HG03565 (cell line): ENCODE measurements around the gene BRAP.
"Not testable (repeated sequence)": the region's sequence is repeated elsewhere in the genome, so short reads cannot be mapped to it uniquely, and the experiment has no call there.

Source experiments
- ATAC-seq: cut with Tn5 transposase; IDR thresholded peaks from one replicate; pipeline ENCODE4 v1.9.1; 2021; ENCODE audit warnings: mild to moderate bottlenecking, moderate library complexity; ENCODE audit not compliant: unreplicated experiment

BRAP gene, protein sequence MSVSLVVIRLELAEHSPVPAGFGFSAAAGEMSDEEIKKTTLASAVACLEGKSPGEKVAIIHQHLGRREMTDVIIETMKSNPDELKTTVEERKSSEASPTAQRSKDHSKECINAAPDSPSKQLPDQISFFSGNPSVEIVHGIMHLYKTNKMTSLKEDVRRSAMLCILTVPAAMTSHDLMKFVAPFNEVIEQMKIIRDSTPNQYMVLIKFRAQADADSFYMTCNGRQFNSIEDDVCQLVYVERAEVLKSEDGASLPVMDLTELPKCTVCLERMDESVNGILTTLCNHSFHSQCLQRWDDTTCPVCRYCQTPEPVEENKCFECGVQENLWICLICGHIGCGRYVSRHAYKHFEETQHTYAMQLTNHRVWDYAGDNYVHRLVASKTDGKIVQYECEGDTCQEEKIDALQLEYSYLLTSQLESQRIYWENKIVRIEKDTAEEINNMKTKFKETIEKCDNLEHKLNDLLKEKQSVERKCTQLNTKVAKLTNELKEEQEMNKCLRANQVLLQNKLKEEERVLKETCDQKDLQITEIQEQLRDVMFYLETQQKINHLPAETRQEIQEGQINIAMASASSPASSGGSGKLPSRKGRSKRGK

DNA sequence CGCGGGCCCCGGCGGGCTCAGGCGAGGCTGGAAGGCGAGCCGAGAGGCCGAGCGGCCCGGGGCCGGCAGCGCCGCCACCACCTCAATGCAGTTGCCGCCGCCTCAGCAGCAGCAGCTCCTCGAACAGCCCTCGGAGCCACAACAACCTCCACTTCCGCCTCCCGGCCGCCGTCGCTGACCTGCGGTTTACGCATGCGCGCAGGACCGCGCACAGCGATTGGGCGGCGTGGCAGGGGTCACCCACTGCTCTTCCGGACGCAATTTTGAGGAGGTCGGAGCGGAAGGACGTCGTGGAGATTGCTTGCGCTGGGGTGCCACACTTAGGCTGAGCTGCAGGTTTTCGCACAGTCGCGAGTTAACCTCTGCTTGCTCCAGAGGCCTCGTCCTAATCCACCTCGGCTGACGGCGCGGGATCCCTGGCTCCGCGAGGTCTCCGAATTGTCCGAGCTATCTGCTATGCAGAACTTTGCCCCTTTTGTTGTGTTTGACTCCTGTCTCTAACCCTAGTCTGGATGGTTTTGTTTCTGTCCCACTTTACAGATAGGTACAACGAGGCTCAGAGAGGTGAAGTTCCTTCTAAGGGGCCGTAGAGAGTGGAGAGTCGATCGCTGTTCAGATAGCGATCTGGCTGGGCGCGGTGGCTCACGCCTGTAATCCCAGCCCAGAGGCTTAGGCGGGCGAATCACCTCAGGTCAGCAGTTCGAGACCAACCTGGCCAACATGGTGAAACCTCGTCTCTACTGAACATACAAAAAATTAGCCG, at the start of gene BRAP, which contains the start of gene ACAD10:
Gene BRAP (minus strand): TSS at position 146 of the 763 bp plus-strand sequence. CDS start 164 bp downstream, outside the sequence.
Gene ACAD10 (plus strand): TSS at position 243 of the 763 bp plus-strand sequence. CDS start 6,657 bp downstream, outside the sequence.
- peak; percentile 91 for ATAC-seq

DNA sequence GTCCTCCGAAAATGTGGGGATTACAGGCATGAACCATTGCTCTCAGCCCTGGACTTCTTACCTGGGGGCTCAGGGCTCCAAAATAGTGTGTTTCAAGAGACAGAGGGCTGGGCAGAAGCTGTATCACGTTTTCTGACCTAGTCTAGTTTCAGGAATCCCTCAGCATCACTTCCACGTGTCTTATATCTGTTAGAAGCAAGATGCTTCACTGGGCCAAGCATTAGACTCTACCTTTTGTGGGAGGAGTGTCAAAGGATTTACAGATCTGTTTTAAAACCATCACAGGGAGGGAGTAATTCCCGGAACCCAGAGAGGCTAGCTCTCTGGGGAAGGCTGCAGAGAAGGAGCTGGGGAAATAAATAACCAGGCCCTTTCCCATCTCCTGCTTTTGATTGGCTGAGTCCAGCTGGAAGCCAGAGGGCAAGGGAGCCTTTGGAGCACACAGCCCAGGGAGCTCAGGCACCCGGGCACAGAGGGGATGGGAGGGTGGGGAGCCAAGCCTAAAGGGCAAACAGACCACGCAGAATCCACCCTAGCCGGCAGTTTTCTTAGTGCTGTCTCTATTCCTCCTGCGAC, 47.7 kb upstream of the BRAP start:
- no peak for ATAC-seq

DNA sequence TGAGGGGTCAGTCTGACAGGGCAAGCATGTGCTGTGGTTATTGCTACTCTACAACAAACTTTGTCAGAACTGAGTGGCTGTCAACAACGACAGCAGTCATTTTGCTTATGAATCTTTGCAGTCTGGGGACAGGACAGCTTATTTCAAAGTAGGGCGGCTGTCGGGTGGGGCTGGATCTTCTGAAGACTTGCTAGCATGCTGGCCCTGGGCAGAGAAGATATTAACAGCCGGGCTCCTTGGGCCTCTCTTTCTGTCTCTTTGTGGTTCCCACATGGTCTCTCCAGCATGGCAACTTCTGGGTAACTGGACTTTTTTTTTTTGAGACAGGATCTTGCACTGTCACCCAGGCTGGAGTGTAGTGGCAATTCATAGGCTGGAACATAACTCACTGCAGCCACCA, 47.0 kb upstream of the BRAP start:
- ATAC-seq, result no peak

DNA sequence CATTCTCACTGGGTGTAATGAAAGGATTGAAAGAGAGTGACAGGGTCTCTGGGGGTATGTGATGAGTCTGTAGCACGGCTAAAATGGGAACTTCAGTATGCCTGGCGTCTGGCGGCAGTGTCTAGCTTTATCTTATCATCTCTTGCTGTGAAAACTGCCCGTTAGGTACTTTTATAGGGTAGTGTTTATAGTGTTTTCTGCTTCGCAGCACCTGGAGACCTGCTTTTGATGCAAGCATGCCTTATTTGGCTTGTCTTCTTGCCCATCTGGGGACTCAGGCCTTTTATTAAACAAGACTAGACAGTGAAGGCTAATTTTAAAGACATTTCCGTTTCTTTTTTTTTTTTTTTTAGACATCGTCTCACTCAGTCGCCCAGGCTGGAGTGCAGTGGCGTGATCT, 44.7 kb upstream of the BRAP start:
- ATAC-seq, result no peak

DNA sequence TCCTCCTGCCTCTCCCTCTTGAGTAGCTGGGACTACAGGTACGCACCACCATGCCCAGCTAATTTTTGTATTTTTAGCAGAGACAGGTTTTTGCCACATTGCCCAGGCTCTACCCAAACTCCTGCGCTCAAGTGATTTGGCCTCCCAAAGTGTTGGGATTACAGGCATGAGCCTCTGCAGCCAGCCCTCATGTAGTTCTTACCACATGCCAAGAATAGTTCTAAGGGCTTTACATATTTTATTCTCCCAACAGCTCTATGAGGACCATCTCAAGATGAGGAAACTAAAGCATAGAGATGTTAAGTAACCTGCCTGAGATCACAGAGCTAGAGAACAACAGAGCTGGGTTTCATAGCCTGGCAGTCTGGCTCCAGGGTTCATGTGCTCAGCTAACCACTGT, 43.0 kb upstream of the BRAP start:
- ATAC-seq, result no peak

DNA sequence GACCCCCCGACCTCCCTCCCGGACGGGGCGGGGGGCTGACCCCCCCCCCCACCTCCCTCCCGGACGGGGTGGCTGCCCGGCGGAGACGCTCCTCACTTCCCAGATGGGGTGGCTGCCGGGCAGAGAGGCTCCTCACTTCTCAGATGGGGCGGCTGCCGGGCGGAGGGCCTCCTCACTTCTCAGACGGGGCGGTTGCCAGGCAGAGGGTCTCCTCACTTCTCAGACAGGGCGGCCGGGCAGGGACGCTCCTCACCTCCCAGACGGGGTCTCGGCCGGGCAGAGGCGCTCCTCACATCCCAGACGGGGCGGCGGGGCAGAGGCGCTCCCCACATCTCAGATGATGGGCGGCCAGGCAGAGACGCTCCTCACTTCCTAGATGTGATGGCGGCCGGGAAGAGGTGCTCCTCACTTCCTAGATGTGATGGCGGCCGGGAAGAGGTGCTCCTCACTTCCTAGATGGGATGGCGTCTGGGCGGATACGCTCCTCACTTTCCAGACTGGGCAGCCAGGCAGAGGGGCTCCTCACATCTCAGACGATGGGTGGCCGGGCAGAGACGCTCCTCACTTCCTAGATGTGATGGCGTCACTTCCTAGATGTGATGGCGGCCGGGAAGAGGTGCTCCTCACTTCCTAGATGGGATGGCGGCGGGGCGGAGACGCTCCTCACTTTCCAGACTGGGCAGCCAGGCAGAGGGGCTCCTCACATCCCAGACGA, 38.0 kb upstream of the BRAP start:
- ATAC-seq, result not testable (repeated sequence)

DNA sequence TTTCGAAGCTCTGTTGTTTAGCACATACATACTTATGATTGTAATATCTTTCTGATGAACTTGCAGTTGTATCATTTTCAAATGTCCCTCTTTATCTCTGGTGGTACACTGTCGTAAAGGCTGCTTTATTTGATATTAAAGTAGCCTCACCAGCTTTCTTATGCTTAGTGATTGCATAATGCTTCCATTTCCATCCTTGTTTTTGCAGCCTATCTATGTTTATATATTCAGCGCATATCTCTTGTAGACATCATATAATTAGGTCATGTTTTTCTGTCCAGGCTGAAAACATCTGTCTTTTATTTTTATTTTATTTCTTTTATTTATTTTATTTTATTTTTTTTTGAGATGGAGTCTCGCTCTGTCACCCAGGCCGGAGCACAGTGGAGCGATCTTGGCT, 34.7 kb upstream of the BRAP start:
- no peak for ATAC-seq

DNA sequence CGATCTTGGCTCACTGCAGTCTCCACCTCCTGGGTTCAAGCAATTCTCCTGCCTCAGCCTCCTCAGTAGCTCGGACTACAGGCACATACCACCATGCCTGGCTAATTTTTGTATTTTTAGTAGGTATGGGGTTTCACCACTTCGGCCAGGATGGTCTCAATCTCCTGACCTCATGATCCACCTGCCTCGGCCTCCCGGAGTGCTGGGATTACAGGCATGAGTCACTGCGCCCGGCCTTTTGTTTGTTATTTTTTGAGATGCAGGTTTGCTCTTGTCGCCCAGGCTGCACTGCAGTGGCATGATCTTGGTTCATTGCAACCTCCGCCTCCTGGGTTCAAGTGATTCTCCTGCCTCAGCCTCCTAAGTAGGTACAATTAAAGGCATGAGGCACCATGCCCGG, 33.6 kb upstream of the BRAP start:
- ATAC-seq, result not testable (repeated sequence)

DNA sequence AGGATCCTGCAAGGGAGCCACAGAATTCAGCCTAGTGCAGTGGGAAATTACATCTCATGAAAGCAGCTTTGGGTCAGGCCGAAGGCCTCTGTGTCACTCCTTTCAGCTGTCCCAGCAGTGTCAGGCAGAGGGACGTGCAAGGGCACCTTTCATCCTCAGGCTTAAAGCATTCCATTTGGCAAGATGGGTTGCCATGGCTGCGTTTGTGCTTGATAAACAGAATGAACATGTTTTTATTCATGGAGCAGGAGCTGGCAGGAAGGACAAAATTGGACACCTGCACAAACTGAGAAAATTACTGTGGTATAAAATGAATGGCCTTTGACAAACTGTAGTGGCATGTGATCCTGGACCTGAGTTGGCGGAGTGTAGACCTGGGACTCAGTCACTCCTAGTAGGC, 29.5 kb upstream of the BRAP start:
- ATAC-seq, result no peak

DNA sequence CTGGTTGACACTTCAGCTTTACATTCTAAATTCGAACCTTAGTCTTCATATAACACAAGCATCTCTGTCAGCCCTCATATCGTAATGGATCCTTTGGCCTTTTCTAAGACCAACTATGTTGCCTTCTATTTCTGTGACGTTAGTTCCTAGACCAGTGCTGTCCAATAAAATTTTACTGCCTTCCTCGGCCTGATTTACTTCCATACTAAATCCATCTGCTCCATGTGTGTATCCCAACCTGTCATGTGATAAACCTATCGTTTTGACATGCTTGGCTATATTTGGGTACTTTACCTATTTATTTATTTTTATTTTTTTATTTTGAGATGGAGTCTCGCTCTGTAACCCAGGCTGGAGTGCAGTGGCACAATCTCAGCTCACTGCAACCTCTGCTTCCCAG, 20.4 kb upstream of the BRAP start:
- ATAC-seq, result no peak

DNA sequence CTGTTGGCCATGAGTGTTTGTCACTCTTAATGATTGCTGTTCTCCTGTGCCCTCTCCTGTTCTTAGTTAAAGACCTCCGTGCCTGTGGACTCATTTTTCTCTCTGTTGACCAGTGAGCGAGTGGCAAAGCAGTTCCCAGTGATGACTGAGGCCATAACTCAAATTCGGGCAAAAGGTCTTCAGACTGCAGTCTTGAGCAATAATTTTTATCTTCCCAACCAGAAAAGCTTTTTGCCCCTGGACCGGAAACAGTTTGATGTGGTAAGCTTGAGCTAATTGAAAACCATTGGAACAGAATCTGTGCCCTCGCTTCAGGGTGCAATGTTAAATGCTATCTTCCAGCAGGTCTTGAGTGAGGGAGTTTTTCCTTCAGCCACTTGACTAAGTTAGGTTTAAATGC, 19.9 kb upstream of the BRAP start:
- no peak for ATAC-seq

DNA sequence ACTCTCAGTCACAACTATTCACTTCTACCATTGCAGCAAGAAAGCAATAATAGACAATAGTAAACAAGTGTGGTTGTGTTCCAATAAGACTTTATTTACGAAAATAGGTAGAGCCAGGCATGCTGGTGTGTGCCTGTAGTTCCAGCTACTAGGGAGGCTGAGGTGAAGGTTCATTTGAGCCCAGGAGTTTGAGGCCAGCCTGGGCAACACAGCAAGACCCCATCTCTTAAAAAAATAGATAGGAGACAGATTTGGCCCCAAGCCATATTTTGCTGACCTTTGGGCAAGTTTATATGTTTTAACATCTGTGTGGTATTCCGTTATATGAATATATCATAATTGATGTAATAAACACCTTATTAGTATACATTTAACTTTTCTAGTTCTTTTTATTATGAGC, 14.2 kb upstream of the BRAP start:
- ATAC-seq, result no peak

DNA sequence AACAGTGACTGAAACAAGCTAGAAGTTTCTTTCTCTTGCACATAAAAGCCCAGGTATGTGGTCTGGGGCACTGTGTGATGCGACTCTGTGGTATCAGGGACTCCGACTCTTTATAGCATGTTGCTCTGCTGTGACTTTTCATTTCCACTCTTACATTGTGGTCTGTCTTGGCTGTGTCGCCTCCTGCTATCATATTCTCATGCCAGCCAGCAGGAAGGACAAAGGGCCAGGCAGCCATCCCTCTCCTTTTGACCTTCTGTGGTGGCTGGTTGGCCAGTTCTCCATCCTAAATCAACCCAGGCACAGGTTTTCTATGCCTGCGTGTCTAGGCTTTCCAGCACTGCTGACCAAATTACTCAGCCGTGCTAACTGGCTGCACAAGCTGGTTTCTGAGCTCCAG, 8.1 kb upstream of the BRAP start:
- ATAC-seq, result no peak

DNA sequence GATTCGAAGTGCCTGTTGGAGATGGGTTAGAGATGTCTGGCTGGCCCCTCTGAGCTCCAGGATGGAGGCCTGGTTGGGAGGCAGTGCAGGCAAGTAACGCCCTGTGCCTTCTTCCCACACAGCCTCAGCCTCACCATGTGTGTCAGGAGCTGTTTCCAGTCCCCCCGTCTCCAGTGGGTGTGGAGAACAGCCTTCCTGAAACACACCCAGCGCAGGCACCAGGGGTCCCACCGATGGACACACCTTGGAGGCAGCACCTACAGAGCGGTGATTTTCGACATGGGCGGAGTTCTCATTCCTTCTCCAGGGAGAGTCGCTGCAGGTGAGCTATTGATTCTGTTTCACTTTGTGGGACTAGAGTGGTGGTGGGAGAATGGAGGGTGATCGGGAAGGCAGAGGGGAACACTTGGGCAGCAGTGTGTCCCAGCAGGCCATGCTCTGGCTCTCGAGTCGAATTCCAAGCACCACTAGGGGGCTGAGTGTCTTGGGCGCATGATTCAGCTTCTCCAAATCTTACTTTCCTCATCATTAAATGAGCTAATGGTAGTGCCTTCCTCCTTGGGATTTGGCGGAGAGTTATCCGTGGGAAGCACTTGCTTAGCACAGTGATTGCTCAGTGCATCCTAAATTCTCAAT, 6.9 kb upstream of the BRAP start:
- ATAC-seq, result no peak

DNA sequence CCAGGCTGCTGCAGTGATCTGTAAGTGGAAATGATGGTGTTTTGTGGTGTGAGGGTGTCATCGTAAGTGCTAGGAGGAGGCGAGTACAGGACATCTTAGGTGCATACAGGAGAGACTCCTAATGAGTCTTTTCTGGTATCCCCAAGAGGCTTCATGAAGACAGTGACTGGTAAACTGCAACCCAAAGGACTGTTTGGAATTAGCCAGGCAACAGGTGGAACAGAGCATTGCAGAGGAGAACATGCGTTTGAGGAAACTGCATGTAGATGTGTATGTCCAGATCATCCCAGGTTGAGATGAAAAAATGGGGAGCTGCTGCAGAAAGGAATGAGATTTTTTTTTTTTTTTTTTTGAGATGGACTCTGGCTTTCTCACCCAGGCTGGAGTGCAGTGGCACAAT, 5.5 kb upstream of the BRAP start:
- no peak for ATAC-seq

DNA sequence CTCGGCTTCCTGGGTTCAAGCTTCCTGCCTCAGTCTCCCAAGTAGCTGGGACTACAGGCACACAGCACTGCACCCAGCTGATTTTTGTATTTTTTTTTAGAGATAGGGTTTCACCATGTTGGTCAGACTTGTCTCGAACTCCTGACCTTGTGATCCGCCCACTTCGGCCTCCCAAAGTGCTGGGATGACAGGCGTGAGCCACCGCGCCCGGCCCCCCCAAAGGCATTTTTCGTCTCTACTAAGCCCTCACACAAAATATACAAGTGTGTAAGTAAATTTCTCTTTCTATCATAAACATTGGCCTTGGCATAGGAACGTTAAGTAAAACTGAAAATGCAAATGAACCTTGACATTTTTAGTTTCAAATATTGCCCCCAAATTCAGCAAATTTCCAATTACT, 2.2 kb upstream of the BRAP start:
- ATAC-seq, result no peak

DNA sequence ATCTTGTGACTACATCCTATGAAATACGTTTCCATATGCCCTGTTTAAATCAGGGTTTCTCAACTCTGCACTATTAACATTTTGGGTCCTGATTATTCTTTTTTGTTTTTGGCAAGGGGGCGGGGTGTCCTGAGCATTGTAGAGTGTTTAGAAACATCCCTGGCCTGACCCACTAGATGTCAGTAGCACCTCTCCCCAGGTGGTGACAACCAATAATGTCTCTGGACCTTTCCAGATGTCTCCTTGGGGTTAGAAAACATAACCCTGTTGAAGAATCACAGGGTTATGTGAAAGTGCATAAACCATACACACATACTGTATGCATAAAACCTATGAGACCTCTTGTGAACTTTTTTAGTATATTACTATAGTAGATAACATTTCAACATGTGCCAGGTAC, 1.5 kb upstream of the BRAP start:
- ATAC-seq, result no peak

DNA sequence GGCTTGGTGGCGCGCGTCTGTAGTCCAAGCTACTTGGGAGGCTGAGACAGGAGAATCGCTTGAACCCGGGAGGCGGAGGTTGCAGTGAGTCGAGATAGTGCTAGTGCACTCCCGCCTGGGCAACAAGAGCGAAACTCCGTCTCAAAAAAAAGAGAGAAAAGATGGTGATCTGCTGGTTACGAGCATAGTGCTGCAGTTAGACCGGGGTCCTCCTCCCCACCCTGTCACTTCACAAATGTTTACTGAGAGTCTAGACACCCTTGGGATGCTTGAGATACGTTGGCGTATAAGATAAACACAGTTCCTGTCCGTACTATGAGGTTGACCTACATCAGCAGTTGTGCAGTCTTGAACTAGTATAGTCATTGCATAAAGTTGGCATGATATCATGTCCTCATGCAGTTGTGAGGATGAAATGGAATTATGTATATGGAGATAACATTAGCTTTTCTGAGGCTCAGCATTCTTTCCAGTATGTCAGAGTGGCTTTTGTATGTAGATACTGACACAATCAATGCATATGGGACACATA, 884 bp upstream of the BRAP start:
- no peak for ATAC-seq

DNA sequence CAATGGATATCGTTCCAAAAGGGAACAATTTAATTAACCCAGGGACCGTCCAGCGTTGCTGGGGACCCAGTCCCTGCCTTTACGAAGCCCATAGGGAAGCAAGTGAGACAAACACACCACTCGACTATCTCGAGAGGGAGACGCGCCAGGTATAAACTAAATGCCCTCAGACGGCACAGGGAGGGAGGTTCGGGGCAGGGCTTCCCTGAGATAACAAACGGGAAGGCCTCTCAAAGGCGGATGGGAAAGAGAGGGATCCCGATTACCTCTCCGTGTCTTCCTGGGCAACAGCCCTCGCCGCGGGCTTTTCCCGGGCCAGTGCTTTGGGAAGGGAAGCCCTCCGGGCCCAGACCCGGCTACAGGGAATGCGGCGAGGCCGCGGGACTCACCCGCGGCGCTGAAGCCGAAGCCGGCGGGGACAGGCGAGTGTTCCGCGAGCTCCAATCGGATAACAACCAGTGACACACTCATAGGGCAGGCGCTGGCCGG, 390 bp downstream of the BRAP start:
- no peak for ATAC-seq
